GM23338 (cell line): ENCODE data around the gene LIMA1. TPM values are rescaled to one million over a fixed set of nuclear protein-coding genes. Genes with fewer than 3 reads are reported as not detected.

Source experiments
- ATAC-seq: fragments of 200-7000 bp; cut with Tn5 transposase; 3 replicates; pipeline ENCODE4 v1.9.1; 2020
- DNase-seq: peaks from one replicate; pipeline ENCODE4 v3.0.0-alpha.2; 2015; ENCODE audit warnings: low spot score
- H2AFZ ChIP-seq: fragments of 200-600 bp; sonication (generic); 2 replicates; pipeline ENCODE4 v1.8.0; 2016; ENCODE audit warnings: antibody characterized with exemption, mild to moderate bottlenecking, moderate library complexity
- H3F3A ChIP-seq: fragments of 200-600 bp; sonication (generic); replicated peaks from 2 replicates; pipeline ENCODE4 v1.8.0; 2017; ENCODE audit warnings: antibody characterized with exemption, mixed run types, low read depth
- H3K27ac ChIP-seq: fragments of 200-600 bp; sonication (generic); 2 replicates; pipeline ENCODE4 v1.6.1; 2016; ENCODE audit warnings: low read depth
- H3K27me3 ChIP-seq: fragments of 200-600 bp; sonication (generic); 2 replicates; pipeline ENCODE4 v1.8.0; 2016; ENCODE audit warnings: mild to moderate bottlenecking, mixed run types, moderate library complexity; ENCODE audit not compliant: insufficient read depth
- H3K36me3 ChIP-seq: fragments of 200-600 bp; sonication (generic); 2 replicates; pipeline ENCODE4 v1.8.0; 2016; ENCODE audit warnings: mild to moderate bottlenecking; ENCODE audit not compliant: insufficient read depth
- H3K4me1 ChIP-seq: fragments of 200-600 bp; sonication (generic); 2 replicates; pipeline ENCODE4 v1.8.0; 2016; ENCODE audit warnings: mild to moderate bottlenecking, moderate library complexity; ENCODE audit not compliant: insufficient read depth
- H3K4me2 ChIP-seq: fragments of 200-600 bp; sonication (generic); 2 replicates; pipeline ENCODE4 v1.7.1; 2017; ENCODE audit warnings: mixed run types
- H3K4me3 ChIP-seq: fragments of 200-600 bp; sonication (generic); 2 replicates; pipeline ENCODE4 v1.6.1; 2016; ENCODE audit warnings: mixed run types
- H3K79me2 ChIP-seq: fragments of 200-600 bp; sonication (generic); replicated peaks from 2 replicates; pipeline ENCODE4 v1.8.0; 2017; ENCODE audit warnings: mild to moderate bottlenecking; ENCODE audit not compliant: insufficient read depth
- H3K9me2 ChIP-seq: fragments of 200-600 bp; sonication (generic); 2 replicates; pipeline ENCODE4 v1.8.0; 2017; ENCODE audit not compliant: insufficient read depth
- H4K20me1 ChIP-seq: fragments of 200-600 bp; sonication (generic); replicated peaks from 2 replicates; pipeline ENCODE4 v1.8.0; 2017; ENCODE audit warnings: mild to moderate bottlenecking; ENCODE audit not compliant: insufficient read depth
- H3K27ac Mint-ChIP-seq: 2 replicates; pipeline ENCODE4 v1.8.0; 2020; ENCODE audit warnings: inconsistent platforms, mild to moderate bottlenecking, moderate library complexity, mixed read lengths
- H3K27me3 Mint-ChIP-seq: 3 replicates; pipeline ENCODE4 v1.8.0; 2022; ENCODE audit warnings: low read depth, mild to moderate bottlenecking, moderate library complexity, mixed read lengths, inconsistent platforms; ENCODE audit not compliant: insufficient read depth, poor library complexity
- H3K36me3 Mint-ChIP-seq: 3 replicates; pipeline ENCODE4 v1.8.0; 2021; ENCODE audit warnings: low read depth, mild to moderate bottlenecking, inconsistent platforms, moderate library complexity, mixed read lengths
- H3K4me1 Mint-ChIP-seq: 3 replicates; pipeline ENCODE4 v1.8.0; 2020; ENCODE audit warnings: mild to moderate bottlenecking, inconsistent platforms, mixed read lengths
- H3K4me3 Mint-ChIP-seq: 3 replicates; pipeline ENCODE4 v1.8.0; 2021; ENCODE audit warnings: moderate library complexity, mild to moderate bottlenecking, inconsistent platforms, mixed read lengths
- H3K9me3 Mint-ChIP-seq: 3 replicates; pipeline ENCODE4 v1.8.0; 2020; ENCODE audit warnings: moderate library complexity, mild to moderate bottlenecking, inconsistent platforms, mixed read lengths
- polyA plus RNA-seq: library from polyadenylated mRNA; unstranded; fragments of >200 nt; fragmentation: Nextera tagmentation; extraction: Ambion mirVana; gene quantifications from 2 replicates; pipeline ENCODE4 v1.2.1, GENCODE V29; 2016
- total RNA-seq: library from RNA; depleted of rRNA; stranded (reverse); fragments of >200 nt; shearing (Covaris generic); gene quantifications from 2 replicates; pipeline ENCODE4 v1.2.3, GENCODE V29; 2014
- TF ChIP-seq, protein P1 (sequence below): fragments of 250-450 bp; sonication (Bioruptor Pico); IDR thresholded peaks from 2 replicates; pipeline ENCODE4 v1.5.0; 2020; ENCODE audit warnings: mild to moderate bottlenecking, moderate library complexity
- TF ChIP-seq, protein P2 (sequence below): IDR thresholded peaks from one replicate; pipeline ENCODE4 v1.6.1; 2018; ENCODE audit warnings: antibody characterized with exemption; ENCODE audit not compliant: unreplicated experiment

LIMA1 gene
- total and polyA plus RNA-seq, 2 experiments from 2014 or later, result 27.7 to 29.6 TPM

DNA sequence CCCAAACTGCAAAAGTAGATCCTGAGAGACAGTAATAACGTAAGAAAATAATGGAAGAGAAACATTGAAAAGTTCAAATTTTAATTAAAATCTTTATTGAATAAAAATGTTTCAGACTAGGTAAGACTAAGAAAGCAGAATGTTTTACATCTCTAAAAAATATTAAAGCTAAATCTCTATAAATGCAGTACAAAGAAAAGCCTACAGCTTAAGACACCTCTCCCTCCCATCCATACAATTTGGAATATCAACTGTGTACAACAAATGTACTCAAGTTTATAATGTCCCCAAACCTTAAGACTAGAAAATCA, 107.6 kb downstream of the LIMA1 start:
- no peak overlapping the region for H3K4me3 ChIP-seq
- no peaks in the 10 kb centered on the region for H3F3A ChIP-seq
- no peaks in the 10 kb centered on the region for H3K4me1 ChIP-seq
- no peaks in the 10 kb centered on the region for H3K79me2 ChIP-seq
- H3K9me2 ChIP-seq, result no peaks in the 10 kb centered on the region
- TF ChIP-seq, protein P1, sequence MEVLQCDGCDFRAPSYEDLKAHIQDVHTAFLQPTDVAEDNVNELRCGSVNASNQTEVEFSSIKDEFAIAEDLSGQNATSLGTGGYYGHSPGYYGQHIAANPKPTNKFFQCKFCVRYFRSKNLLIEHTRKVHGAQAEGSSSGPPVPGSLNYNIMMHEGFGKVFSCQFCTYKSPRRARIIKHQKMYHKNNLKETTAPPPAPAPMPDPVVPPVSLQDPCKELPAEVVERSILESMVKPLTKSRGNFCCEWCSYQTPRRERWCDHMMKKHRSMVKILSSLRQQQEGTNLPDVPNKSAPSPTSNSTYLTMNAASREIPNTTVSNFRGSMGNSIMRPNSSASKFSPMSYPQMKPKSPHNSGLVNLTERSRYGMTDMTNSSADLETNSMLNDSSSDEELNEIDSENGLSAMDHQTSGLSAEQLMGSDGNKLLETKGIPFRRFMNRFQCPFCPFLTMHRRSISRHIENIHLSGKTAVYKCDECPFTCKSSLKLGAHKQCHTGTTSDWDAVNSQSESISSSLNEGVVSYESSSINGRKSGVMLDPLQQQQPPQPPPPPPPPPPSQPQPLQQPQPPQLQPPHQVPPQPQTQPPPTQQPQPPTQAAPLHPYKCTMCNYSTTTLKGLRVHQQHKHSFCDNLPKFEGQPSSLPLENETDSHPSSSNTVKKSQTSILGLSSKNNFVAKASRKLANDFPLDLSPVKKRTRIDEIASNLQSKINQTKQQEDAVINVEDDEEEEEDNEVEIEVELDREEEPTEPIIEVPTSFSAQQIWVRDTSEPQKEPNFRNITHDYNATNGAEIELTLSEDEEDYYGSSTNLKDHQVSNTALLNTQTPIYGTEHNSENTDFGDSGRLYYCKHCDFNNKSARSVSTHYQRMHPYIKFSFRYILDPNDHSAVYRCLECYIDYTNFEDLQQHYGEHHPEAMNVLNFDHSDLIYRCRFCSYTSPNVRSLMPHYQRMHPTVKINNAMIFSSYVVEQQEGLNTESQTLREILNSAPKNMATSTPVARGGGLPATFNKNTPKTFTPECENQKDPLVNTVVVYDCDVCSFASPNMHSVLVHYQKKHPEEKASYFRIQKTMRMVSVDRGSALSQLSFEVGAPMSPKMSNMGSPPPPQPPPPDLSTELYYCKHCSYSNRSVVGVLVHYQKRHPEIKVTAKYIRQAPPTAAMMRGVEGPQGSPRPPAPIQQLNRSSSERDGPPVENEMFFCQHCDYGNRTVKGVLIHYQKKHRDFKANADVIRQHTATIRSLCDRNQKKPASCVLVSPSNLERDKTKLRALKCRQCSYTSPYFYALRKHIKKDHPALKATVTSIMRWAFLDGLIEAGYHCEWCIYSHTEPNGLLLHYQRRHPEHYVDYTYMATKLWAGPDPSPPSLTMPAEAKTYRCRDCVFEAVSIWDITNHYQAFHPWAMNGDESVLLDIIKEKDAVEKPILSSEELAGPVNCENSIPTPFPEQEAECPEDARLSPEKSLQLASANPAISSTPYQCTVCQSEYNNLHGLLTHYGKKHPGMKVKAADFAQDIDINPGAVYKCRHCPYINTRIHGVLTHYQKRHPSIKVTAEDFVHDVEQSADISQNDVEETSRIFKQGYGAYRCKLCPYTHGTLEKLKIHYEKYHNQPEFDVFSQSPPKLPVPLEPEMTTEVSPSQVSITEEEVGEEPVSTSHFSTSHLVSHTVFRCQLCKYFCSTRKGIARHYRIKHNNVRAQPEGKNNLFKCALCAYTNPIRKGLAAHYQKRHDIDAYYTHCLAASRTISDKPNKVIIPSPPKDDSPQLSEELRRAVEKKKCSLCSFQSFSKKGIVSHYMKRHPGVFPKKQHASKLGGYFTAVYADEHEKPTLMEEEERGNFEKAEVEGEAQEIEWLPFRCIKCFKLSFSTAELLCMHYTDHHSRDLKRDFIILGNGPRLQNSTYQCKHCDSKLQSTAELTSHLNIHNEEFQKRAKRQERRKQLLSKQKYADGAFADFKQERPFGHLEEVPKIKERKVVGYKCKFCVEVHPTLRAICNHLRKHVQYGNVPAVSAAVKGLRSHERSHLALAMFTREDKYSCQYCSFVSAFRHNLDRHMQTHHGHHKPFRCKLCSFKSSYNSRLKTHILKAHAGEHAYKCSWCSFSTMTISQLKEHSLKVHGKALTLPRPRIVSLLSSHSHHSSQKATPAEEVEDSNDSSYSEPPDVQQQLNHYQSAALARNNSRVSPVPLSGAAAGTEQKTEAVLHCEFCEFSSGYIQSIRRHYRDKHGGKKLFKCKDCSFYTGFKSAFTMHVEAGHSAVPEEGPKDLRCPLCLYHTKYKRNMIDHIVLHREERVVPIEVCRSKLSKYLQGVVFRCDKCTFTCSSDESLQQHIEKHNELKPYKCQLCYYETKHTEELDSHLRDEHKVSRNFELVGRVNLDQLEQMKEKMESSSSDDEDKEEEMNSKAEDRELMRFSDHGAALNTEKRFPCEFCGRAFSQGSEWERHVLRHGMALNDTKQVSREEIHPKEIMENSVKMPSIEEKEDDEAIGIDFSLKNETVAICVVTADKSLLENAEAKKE (CRISPR knock-in tag), result no peak
- TF ChIP-seq, protein P2, sequence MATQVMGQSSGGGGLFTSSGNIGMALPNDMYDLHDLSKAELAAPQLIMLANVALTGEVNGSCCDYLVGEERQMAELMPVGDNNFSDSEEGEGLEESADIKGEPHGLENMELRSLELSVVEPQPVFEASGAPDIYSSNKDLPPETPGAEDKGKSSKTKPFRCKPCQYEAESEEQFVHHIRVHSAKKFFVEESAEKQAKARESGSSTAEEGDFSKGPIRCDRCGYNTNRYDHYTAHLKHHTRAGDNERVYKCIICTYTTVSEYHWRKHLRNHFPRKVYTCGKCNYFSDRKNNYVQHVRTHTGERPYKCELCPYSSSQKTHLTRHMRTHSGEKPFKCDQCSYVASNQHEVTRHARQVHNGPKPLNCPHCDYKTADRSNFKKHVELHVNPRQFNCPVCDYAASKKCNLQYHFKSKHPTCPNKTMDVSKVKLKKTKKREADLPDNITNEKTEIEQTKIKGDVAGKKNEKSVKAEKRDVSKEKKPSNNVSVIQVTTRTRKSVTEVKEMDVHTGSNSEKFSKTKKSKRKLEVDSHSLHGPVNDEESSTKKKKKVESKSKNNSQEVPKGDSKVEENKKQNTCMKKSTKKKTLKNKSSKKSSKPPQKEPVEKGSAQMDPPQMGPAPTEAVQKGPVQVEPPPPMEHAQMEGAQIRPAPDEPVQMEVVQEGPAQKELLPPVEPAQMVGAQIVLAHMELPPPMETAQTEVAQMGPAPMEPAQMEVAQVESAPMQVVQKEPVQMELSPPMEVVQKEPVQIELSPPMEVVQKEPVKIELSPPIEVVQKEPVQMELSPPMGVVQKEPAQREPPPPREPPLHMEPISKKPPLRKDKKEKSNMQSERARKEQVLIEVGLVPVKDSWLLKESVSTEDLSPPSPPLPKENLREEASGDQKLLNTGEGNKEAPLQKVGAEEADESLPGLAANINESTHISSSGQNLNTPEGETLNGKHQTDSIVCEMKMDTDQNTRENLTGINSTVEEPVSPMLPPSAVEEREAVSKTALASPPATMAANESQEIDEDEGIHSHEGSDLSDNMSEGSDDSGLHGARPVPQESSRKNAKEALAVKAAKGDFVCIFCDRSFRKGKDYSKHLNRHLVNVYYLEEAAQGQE, result no peak
- Mint-ChIP-seq H3K27ac (no peak overlapping the region), H3K4me1 (no peaks in the 10 kb centered on the region), H3K27me3 (no peaks in the 10 kb centered on the region), H3K9me3 (peaks cover under 1% of the 10 kb centered on the region; the same call in 1 of the 3 replicates), H3K36me3 (peaks cover 26% of the 10 kb centered on the region), H3K4me3 (no peak overlapping the region)
- ATAC-seq (no peak), DNase-seq (no peak)
- H3K27ac ChIP-seq, result no peak overlapping the region
- no peak overlapping the region for H2AFZ ChIP-seq
- no peaks in the 10 kb centered on the region for H4K20me1 ChIP-seq
- H3K4me2 ChIP-seq, result no peak overlapping the region
- no peaks in the 10 kb centered on the region for H3K27me3 ChIP-seq
- peaks cover 11% of the 10 kb centered on the region; the same call in 1 of the 2 replicates for H3K36me3 ChIP-seq
